ENCODE measurements around the gene LRRC4C. TPM values are rescaled to one million over a fixed set of nuclear protein-coding genes. Genes with fewer than 3 reads are reported as not detected.

Gene LRRC4C
- total and polyA plus RNA-seq, 4 donors, result 0.10 to 0.93 (median 0.30) TPM

- 70% methylated on average over 2 of the region's 2 CpGs for WGBS
- no peaks in the 10 kb centered on the region for H3K27me3 ChIP-seq (ENCODE audit: control insufficient read depth in 4 of 4, insufficient read depth in 4 of 4, low read length in 3 of 4)
- TF ChIP-seq HNF4G (IDR thresholded peaks at IDR 0.05) (no peak), FOXA2 (IDR thresholded peaks at IDR 0.05) (no peak), JUND (IDR thresholded peaks at IDR 0.05) (no peak), YY1 (IDR thresholded peaks at IDR 0.05) (no peak), HNF4A (conservative IDR thresholded peaks at IDR 0.05) (no peak), REST (IDR thresholded peaks at IDR 0.05) (no peak), SP1 (IDR thresholded peaks at IDR 0.05) (no peak)
- DNase-seq (ENCODE audit: low spot score), result no peak
- no peaks in the 10 kb centered on the region for H3K4me1 ChIP-seq (ENCODE audit: control insufficient read depth in 4 of 4, insufficient read depth in 4 of 4, low read length in 3 of 4)
- no peak overlapping the region for H3K4me3 ChIP-seq (ENCODE audit: low read depth in 1 of 3, low read length in 3 of 3)
- no peak overlapping the region for H3K27ac ChIP-seq (ENCODE audit: low read depth in 1 of 2, low read length in 2 of 2)
- H3K36me3 ChIP-seq (ENCODE audit: control insufficient read depth in 4 of 4, insufficient read depth in 3 of 4, low read depth in 1 of 4, low read length in 3 of 4), result no peaks in the 10 kb centered on the region
- no peaks in the 10 kb centered on the region for H3K9me3 ChIP-seq (ENCODE audit: control insufficient read depth in 4 of 4, low read length in 3 of 4)
- H3K9ac ChIP-seq (ENCODE audit: low read depth in 1 of 2, low read length in 2 of 2), result no peak overlapping the region
Measured at GRCh38 chr11:41351825-41352224, 107.6 kb downstream of the LRRC4C start.

- no peak overlapping the region for H3K27ac ChIP-seq (ENCODE audit: low read depth in 1 of 2, low read length in 2 of 2)
- DNase-seq (ENCODE audit: low spot score), result no peak
- no peaks in the 10 kb centered on the region for H3K4me1 ChIP-seq (ENCODE audit: control insufficient read depth in 4 of 4, insufficient read depth in 4 of 4, low read length in 3 of 4)
- H3K36me3 ChIP-seq (ENCODE audit: control insufficient read depth in 4 of 4, insufficient read depth in 3 of 4, low read depth in 1 of 4, low read length in 3 of 4), result no peaks in the 10 kb centered on the region
- 94% methylated on average over 2 of the region's 2 CpGs for WGBS
- no peaks in the 10 kb centered on the region for H3K27me3 ChIP-seq (ENCODE audit: control insufficient read depth in 4 of 4, insufficient read depth in 4 of 4, low read length in 3 of 4)
- no peaks in the 10 kb centered on the region for H3K9me3 ChIP-seq (ENCODE audit: control insufficient read depth in 4 of 4, low read length in 3 of 4)
- H3K4me3 ChIP-seq (ENCODE audit: low read depth in 1 of 3, low read length in 3 of 3), result no peak overlapping the region
- TF ChIP-seq FOXA2 (IDR thresholded peaks at IDR 0.05), result no peak
- no peak for TF ChIP-seq HNF4G (IDR thresholded peaks at IDR 0.05)
- TF ChIP-seq SP1 (IDR thresholded peaks at IDR 0.05), result no peak
- no peak for TF ChIP-seq REST (IDR thresholded peaks at IDR 0.05)
- no peak for TF ChIP-seq ZBTB33 (IDR thresholded peaks at IDR 0.05)
- no peak for TF ChIP-seq RAD21 (IDR thresholded peaks at IDR 0.05)
- H3K9ac ChIP-seq (ENCODE audit: low read depth in 1 of 2, low read length in 2 of 2), result no peak overlapping the region
Measured at GRCh38 chr11:41346042-41346441, 113.4 kb downstream of the LRRC4C start.

Data from liver (tissue), 9 donors.